HepG2 (cell line): ENCODE measurements around the gene NUAK1. TPM values are rescaled to one million over a fixed set of nuclear protein-coding genes. Genes with fewer than 3 reads are reported as not detected.

ENCODE experiments used
- polyA plus RNA-seq, 8 experiments: library from polyadenylated mRNA; depleted of rRNA in 3 of 8; stranded (reverse) in 7 of 8; unstranded in 1 of 8; fragments of >200 nt; fragmentation: Illumina TruSeq in 4 of 8; extraction: Trizol in 4 of 8; gene quantifications; 2 replicates each; pipeline versions ENCODE4 v1.2.1 to v1.2.3, GENCODE V29; 2011 to 2016; ENCODE audit warnings: low read depth in 4 of 8, missing spikeins in 1 of 8, mixed read lengths in 1 of 8; ENCODE audit not compliant: insufficient read depth in 1 of 8
- total RNA-seq, 5 experiments: library from RNA; depleted of rRNA; stranded (reverse); fragments of >200 nt; fragmentation: Illumina TruSeq; extraction: Trizol; gene quantifications; 2 replicates each; pipeline ENCODE4 v1.2.3, GENCODE V29; 2016; ENCODE audit warnings: low read depth in 1 of 5

The NUAK1 gene
- total and polyA plus RNA-seq, 2 of the 13 experiments (the other 11 are each of a cell fraction or from before 2014, with no cell fraction given), result 1.7 to 1.9 TPM

Other genes with a start within 250 kb of the NUAK1 start
- 37.3 and 70.2 TPM in 2 replicates for gene CKAP4, start 109.1 kb upstream of the NUAK1 start, total RNA-seq (2016; rRNA removed; fragmentation: Illumina TruSeq; extraction: Trizol)
- 39.2 and 45.4 TPM in 2 replicates for gene CKAP4, start 109.1 kb upstream of the NUAK1 start, polyA plus RNA-seq (2011; rRNA removed)
- gene TCP11L2, start 163.8 kb upstream of the NUAK1 start, total RNA-seq (2016; rRNA removed; fragmentation: Illumina TruSeq; extraction: Trizol), result 4.6 TPM in 2 replicates
- 24.1 and 29.2 TPM in 2 replicates for gene TCP11L2, start 163.8 kb upstream of the NUAK1 start, polyA plus RNA-seq (2011; rRNA removed)
- gene POLR3B, start 218.8 kb upstream of the NUAK1 start, total RNA-seq (2016; rRNA removed; fragmentation: Illumina TruSeq; extraction: Trizol), result 13.1 and 22.9 TPM in 2 replicates
- 4.0 and 4.8 TPM in 2 replicates for gene POLR3B, start 218.8 kb upstream of the NUAK1 start, polyA plus RNA-seq (2011; rRNA removed)